Nephron (organoid): ENCODE data around the gene DLGAP4.

Experiments
- H3K27ac Mint-ChIP-seq, 3 experiments: 2 replicates each; pipeline ENCODE4 v1.8.0; 2020; ENCODE audit warnings: mixed read lengths in 3 of 3, mild to moderate bottlenecking in 2 of 3, moderate library complexity in 1 of 3
- H3K27me3 Mint-ChIP-seq: 2 replicates; pipeline ENCODE4 v1.8.0; 2021; ENCODE audit warnings: low read depth, mild to moderate bottlenecking, moderate library complexity, mixed read lengths
- H3K36me3 Mint-ChIP-seq: 2 replicates; pipeline ENCODE4 v1.8.0; 2020; ENCODE audit warnings: low read depth, mixed read lengths
- H3K4me1 Mint-ChIP-seq: 2 replicates; pipeline ENCODE4 v1.8.0; 2020; ENCODE audit warnings: mixed read lengths
- H3K4me3 Mint-ChIP-seq, 3 experiments: 2 replicates each; pipeline ENCODE4 v1.8.0; 2020; ENCODE audit warnings: mild to moderate bottlenecking in 3 of 3, mixed read lengths in 3 of 3, moderate library complexity in 2 of 3
- H3K9me3 Mint-ChIP-seq: 2 replicates; pipeline ENCODE4 v1.8.0; 2020; ENCODE audit warnings: mixed read lengths
- TF ChIP-seq, protein P1 (sequence below), 3 experiments: fragments of 200-600 bp; sonication (generic); IDR thresholded peaks; one replicate each; pipeline ENCODE4 v1.5.0; 2021; ENCODE audit warnings: antibody characterized with exemption in 3 of 3; ENCODE audit not compliant: unreplicated experiment in 3 of 3

DLGAP4 gene

DNA sequence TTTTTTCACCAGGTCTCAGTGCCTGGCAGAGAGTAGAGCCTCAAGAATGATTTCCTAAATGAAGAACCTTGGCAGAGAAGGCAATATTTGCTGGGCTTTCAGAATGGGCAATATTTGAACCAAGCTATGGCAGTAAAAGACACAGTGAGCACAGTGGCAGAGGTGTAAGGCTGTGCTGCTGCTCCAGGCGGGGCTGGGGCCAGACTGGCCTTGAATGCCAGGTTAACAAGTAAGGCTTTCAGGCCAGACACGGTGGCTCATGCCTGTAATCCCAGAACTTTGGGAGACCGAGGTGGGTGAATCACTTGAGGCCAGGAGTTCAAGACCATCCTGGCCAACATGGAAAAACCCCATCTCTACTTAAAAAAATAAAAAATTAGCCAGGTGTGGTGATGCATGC, 226.7 kb downstream of the DLGAP4 start:
- Mint-ChIP-seq H3K27ac (no peak overlapping the region), H3K36me3 (peaks cover 13% of the 10 kb centered on the region), H3K4me1 (no peaks in the 10 kb centered on the region), H3K27me3 (peaks cover 3% of the 10 kb centered on the region), H3K4me3 (no peak overlapping the region), H3K9me3 (no peaks in the 10 kb centered on the region)
- TF ChIP-seq, protein P1, sequence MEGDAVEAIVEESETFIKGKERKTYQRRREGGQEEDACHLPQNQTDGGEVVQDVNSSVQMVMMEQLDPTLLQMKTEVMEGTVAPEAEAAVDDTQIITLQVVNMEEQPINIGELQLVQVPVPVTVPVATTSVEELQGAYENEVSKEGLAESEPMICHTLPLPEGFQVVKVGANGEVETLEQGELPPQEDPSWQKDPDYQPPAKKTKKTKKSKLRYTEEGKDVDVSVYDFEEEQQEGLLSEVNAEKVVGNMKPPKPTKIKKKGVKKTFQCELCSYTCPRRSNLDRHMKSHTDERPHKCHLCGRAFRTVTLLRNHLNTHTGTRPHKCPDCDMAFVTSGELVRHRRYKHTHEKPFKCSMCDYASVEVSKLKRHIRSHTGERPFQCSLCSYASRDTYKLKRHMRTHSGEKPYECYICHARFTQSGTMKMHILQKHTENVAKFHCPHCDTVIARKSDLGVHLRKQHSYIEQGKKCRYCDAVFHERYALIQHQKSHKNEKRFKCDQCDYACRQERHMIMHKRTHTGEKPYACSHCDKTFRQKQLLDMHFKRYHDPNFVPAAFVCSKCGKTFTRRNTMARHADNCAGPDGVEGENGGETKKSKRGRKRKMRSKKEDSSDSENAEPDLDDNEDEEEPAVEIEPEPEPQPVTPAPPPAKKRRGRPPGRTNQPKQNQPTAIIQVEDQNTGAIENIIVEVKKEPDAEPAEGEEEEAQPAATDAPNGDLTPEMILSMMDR (IDR thresholded peaks at IDR 0.05; ENCODE audit: unreplicated experiment in 3 of 3): no peak

DNA sequence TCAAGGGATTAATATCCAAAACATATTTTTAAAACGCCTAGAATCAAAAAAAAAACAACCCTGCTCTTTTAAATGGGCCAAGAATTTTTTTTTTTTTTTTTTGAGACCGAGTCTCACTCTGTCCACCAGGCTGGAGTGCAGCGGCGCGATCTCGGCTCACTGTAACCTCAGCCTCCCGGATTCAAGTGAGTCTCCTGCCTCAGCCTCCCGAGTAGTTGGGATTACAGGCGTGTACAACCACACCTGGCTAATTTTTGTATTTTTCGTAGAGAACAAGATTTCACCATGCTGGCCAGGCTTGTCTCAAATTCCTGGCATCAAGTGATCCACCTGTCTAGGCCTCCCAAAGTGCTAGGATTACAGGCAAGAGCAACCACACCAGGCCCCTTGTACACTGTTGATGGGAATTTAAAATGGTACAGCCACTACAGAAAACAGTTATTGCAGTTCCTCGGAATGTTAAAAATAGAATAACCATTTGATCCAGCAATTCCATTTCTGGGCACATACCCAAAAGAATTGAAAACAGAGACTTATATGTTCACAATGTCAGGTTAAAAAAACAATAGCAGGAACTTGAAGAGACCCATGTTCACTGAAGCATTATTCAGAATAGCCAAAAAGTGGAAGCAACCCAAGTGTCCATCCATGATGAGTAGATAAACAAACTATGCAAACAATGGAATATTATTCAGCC, 232.0 kb downstream of the DLGAP4 start:
- TF ChIP-seq, protein P1 (IDR thresholded peaks at IDR 0.05; ENCODE audit: unreplicated experiment in 3 of 3): no peak
- H3K27ac Mint-ChIP-seq: peak overlapping the region in 2 of 3 experiments; percentile 62 to 77
- peak overlapping the region in 2 of 3 experiments; percentile 45 to 64 for H3K4me3 Mint-ChIP-seq
- no peaks in the 10 kb centered on the region for H3K9me3 Mint-ChIP-seq
- peaks cover 3% of the 10 kb centered on the region for H3K27me3 Mint-ChIP-seq
- H3K4me1 Mint-ChIP-seq: peaks cover 27% of the 10 kb centered on the region
- H3K36me3 Mint-ChIP-seq: no peaks in the 10 kb centered on the region

DNA sequence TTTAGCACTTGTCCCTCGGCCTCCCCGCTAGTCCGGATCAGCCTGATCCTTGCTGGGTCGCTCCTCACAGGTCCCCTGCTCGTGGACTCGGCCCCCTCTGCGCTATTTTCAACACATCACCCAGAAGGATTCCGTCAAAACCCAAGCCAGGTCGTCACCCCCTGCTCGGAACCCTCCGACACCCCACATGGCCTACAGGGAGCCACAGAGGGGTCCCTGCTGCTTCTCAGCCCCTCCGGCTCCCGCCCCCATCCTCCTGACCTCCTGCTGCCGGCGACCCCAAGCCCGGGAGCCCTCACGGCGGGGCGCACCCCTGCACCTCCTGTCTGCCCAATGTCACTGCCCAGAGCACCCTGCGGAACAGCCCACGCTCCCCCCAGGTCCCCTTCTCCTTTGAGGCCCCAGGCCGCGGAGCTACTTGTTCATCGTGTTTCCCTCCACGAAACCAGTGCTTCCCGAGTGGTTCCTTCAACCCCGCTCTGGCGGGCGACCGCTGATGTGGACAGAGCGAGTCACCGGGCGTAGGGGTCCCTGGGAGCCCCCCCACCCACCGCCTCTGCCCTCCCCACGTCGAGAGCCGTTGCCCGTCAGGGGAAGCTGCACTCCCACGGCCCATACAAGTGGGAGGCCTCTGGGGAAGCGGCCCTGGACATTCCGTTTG, 234.5 kb downstream of the DLGAP4 start:
- TF ChIP-seq, protein P1 (IDR thresholded peaks at IDR 0.05; ENCODE audit: unreplicated experiment in 3 of 3): no peak
- H3K27ac Mint-ChIP-seq: peak overlapping the region; percentile 74 to 96 (median 89)
- peaks cover 3% of the 10 kb centered on the region for H3K27me3 Mint-ChIP-seq
- H3K4me3 Mint-ChIP-seq: peak overlapping the region; percentile 79 to 90 (median 86)
- peaks cover 41% of the 10 kb centered on the region for H3K4me1 Mint-ChIP-seq
- peaks cover 5% of the 10 kb centered on the region for H3K36me3 Mint-ChIP-seq
- no peaks in the 10 kb centered on the region for H3K9me3 Mint-ChIP-seq

DNA sequence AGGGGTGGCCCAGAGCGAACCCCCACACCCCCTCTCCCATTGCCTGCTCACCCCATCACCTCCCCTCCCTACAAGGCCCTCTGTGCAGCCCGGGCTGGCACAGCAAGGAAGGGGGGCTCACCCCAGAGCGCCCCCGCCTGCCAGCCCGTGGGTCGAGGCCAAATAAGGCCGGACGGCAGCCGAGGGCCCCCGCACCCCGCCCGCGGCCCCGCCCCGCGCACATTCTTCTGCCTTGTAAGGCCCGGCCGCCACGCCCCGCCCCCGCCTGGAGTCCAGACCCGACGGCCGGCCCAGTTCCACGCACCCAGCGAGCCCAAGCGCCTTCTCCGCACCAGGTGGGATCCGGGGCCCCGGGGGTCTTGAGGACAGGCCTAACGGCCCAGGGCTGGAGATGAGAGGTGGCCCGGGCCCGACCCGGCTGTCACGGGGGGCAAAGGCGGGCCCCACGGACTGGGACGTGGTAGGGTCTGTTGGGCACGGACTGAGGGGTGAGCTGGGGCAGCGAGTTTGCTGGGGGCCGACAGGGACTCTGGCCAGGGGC, 235.2 kb downstream of the DLGAP4 start, which contains the start of gene MYL9:
MYL9 (plus strand) TSS at position 293 of the 541 bp plus-strand sequence. CDS start 3,366 bp downstream, outside the sequence.
- peak within 1 kb of the TSS; percentile 79 to 90 (median 87) for H3K4me3 Mint-ChIP-seq
- TF ChIP-seq, protein P1 (IDR thresholded peaks at IDR 0.05; ENCODE audit: unreplicated experiment in 3 of 3): no peak
- peak within 1 kb of the TSS; percentile 81 to 96 (median 90) for H3K27ac Mint-ChIP-seq
- peaks cover 41% of the 10 kb centered on the region for H3K4me1 Mint-ChIP-seq
- H3K36me3 Mint-ChIP-seq: peaks cover 5% of the 10 kb centered on the region
- H3K27me3 Mint-ChIP-seq: peaks cover 3% of the 10 kb centered on the region
- no peaks in the 10 kb centered on the region for H3K9me3 Mint-ChIP-seq

DNA sequence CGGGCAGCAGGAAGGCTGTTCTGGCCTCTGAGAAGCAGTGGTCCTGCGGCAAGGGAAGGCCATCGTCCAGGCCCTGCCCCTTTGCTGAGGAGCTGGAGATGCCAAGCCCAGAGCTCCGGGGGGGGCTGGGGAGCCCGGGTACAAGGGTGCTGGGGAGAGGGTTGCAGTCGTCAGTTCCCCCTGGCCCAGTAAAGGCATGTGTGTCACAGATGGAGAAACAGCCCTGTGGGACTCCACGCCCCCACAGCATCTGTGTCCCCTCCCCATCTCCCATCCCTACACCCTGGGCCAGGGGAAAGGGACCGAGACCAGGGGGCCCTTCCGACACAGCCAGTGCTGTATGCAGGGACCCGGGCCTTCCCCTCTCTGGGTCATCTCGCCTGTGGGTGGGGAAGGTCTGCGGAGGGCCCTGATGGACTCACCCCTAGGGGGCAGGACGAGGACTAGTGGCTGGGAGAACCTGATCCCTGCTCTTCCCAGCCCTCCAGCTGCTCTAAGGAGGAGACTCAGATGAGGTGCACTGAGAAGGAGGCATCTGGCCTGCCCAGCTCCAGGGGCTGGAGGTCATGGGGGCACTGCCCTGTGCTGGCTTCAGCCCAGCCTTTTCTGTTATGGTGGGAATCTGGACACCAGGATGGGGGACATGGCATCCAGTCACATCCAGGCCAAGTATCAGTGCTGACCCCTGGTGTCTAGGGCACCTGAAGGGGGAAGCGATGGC, 235.8 kb downstream of the DLGAP4 start:
- Mint-ChIP-seq H3K4me1 (peaks cover 41% of the 10 kb centered on the region), H3K9me3 (no peaks in the 10 kb centered on the region), H3K36me3 (peaks cover 5% of the 10 kb centered on the region), H3K27me3 (peaks cover 3% of the 10 kb centered on the region), H3K4me3 (peak overlapping the region; percentile 79 to 90 (median 87)), H3K27ac (peak overlapping the region; percentile 81 to 92 (median 90))
- TF ChIP-seq, protein P1 (IDR thresholded peaks at IDR 0.05; ENCODE audit: unreplicated experiment in 3 of 3): peak; percentile 51 to 63 (median 54)
